Neuronal stem cell (in vitro differentiated cells): ENCODE results near the gene STOX2.

Experiments
- DNase-seq: peaks from one replicate; pipeline ENCODE4 v3.0.0-alpha.2; 2013; ENCODE audit warnings: low spot score
- H2AFZ ChIP-seq: one replicate; pipeline ENCODE4 v1.6.1; 2013; ENCODE audit warnings: mild to moderate bottlenecking, low read length, inconsistent platforms
- H2AK5ac ChIP-seq: 2 replicates; pipeline ENCODE4 v1.6.1; 2013; ENCODE audit warnings: low read depth, mild to moderate bottlenecking, inconsistent platforms, low read length, moderate library complexity, mixed read lengths
- H2BK120ac ChIP-seq: 2 replicates; pipeline ENCODE4 v1.6.1; 2013; ENCODE audit warnings: low read depth, mild to moderate bottlenecking, inconsistent platforms, low read length, moderate library complexity, mixed read lengths
- H2BK12ac ChIP-seq: one replicate; pipeline ENCODE4 v1.6.1; 2013; ENCODE audit warnings: low read length, inconsistent platforms
- H2BK15ac ChIP-seq: 2 replicates; pipeline ENCODE4 v1.6.1; 2013; ENCODE audit warnings: mild to moderate bottlenecking, low read length, inconsistent platforms, mixed read lengths
- H2BK5ac ChIP-seq: one replicate; pipeline ENCODE4 v1.6.1; 2013; ENCODE audit warnings: inconsistent platforms, mild to moderate bottlenecking, low read length, moderate library complexity
- H3K14ac ChIP-seq: one replicate; pipeline ENCODE4 v1.6.1; 2013; ENCODE audit warnings: low read length, inconsistent platforms
- H3K18ac ChIP-seq: 2 replicates; pipeline ENCODE4 v1.6.1; 2013; ENCODE audit warnings: low read length, inconsistent platforms
- H3K23ac ChIP-seq: 2 replicates; pipeline ENCODE4 v1.6.1; 2013; ENCODE audit warnings: low read depth, mild to moderate bottlenecking, mixed read lengths, low read length, inconsistent platforms; ENCODE audit not compliant: poor library complexity
- H3K27ac ChIP-seq: replicated peaks from 3 replicates; pipeline ENCODE4 v1.5.1; 2013; ENCODE audit warnings: low read length, inconsistent platforms
- H3K27me3 ChIP-seq, 3 experiments: 2 replicates each; pipeline ENCODE4 v1.6.1; 2013; ENCODE audit warnings: low read length in 3 of 3, mild to moderate bottlenecking in 2 of 3, inconsistent platforms in 1 of 3, low read depth in 1 of 3, mixed read lengths in 1 of 3, moderate library complexity in 1 of 3; ENCODE audit not compliant: control insufficient read depth in 3 of 3, insufficient read depth in 3 of 3
- H3K36me3 ChIP-seq, 2 donors: replicated peaks in 1 of 2; 2 replicates each; pipeline ENCODE4 v1.6.1; 2013; ENCODE audit warnings: low read length in 2 of 2; ENCODE audit not compliant: control insufficient read depth in 2 of 2, insufficient read depth in 2 of 2
- H3K4ac ChIP-seq: 2 replicates; pipeline ENCODE4 v1.6.1; 2013; ENCODE audit warnings: inconsistent platforms, mild to moderate bottlenecking, low read length, moderate library complexity
- H3K4me1 ChIP-seq, 2 donors: 1 replicate in 1 of 2; 2 replicates in 1 of 2; pipeline ENCODE4 v1.6.1; 2013; ENCODE audit warnings: low read length in 2 of 2, low read depth in 1 of 2; ENCODE audit not compliant: control insufficient read depth in 2 of 2, insufficient read depth in 1 of 2
- H3K4me2 ChIP-seq: one replicate; pipeline ENCODE4 v1.6.1; 2013; ENCODE audit warnings: mild to moderate bottlenecking, low read length, inconsistent platforms; ENCODE audit not compliant: insufficient read depth, poor library complexity, severe bottlenecking
- H3K4me3 ChIP-seq, 2 donors: 2 replicates each; pipeline ENCODE4 v1.5.1; 2013; ENCODE audit warnings: low read length in 2 of 2, mild to moderate bottlenecking in 2 of 2, inconsistent platforms in 1 of 2, moderate library complexity in 1 of 2
- H3K79me1 ChIP-seq: one replicate; pipeline ENCODE4 v1.6.1; 2013; ENCODE audit warnings: low read depth, mild to moderate bottlenecking, inconsistent platforms, low read length, moderate library complexity
- H3K9ac ChIP-seq: one replicate; pipeline ENCODE4 v1.6.1; 2013; ENCODE audit warnings: mild to moderate bottlenecking, low read depth, low read length, inconsistent platforms; ENCODE audit not compliant: poor library complexity
- H3K9me3 ChIP-seq, 2 donors: replicated peaks in 1 of 2; 2 replicates each; pipeline versions ENCODE3 to v1.6.1; 2013; ENCODE audit warnings: low read length in 2 of 2, mild to moderate bottlenecking in 2 of 2, inconsistent platforms in 1 of 2, low read depth in 1 of 2, mixed read lengths in 1 of 2, moderate library complexity in 1 of 2; ENCODE audit not compliant: control insufficient read depth in 2 of 2, insufficient read depth in 1 of 2
- H4K8ac ChIP-seq: one replicate; pipeline ENCODE4 v1.6.1; 2013; ENCODE audit warnings: low read depth, mild to moderate bottlenecking, inconsistent platforms, low read length, moderate library complexity
- H4K91ac ChIP-seq: one replicate; pipeline ENCODE4 v1.6.1; 2013; ENCODE audit warnings: low read length, low read depth, mild to moderate bottlenecking, inconsistent platforms; ENCODE audit not compliant: poor library complexity
- WGBS, 2 donors: extraction: QIAGEN DNeasy Blood & Tissue Kit; methylation state at CpG; one replicate each; pipeline ENCODE4 v1.1.7; 2013; ENCODE audit warnings: missing lambda C conversion rate in 2 of 2, mixed read lengths in 1 of 2; ENCODE audit not compliant: insufficient read length in 2 of 2, insufficient replicate concordance in 1 of 2; ENCODE audit errors: extremely low coverage in 2 of 2; 5-methylcytosine and 5-hydroxymethylcytosine counted together

STOX2 gene

DNA sequence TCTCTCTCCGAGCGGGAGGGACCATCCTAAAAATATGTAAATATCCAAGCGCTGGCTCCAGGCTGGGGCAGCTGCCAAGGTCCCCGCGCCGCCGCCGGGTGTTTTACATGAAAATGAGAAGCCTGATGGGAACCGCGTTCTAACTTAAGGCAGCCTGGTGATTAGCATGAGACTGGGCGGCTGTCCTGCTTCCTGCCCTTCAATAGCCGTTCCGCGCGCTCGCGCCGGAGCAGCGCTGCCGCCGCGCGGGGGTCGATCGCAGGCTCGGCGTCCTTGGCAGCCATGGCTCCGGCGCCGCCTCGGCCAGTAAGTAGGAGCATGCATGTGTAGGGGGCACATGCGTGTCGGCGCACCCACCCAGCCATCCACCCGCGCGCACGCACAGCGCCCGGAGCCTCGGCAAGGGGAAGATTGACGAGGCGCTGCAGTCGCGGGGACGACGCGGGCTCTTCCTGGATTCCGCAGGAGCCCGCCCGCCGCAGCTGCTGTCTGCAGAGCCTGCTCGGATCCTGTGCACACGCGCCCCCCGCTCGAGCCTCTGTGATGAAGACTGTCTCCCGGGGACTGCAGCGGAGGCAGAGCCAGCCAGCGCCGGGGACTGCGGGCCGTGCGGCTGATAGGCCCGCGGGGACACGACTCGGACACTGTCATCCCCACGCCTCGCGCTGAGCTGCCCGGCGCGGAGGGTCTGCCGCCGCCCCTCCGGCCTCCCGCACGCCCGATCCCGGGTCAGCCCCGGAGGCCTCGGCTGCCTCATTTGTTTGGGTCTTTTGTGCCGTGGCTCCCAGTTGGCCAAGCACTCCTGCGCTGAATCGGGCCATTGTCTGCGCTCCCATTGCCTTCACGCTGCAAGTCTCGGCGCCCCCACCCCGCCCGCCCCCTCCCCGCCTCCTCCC lies 734 bp downstream of the STOX2 start:
- DNase-seq, result peak; percentile 67
- Histone ChIP-seq H3K79me1 (no peaks in the 10 kb centered on the region), H2AFZ (peak overlapping the region; percentile 94)

DNA sequence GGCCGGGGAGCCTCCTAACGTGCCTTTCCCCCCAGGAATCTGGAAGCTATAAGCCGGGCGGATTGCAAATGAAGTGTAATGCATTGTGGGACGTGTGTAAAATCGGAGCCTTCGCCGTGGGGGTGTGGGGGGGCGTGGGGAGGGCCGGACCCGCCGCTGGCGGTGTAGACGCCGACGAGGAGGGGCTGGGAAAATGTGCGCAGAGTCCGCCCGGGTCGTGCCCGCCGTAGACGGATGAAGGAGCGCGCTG lies 1.3 kb downstream of the STOX2 start:
- Histone ChIP-seq H2AK5ac (peak overlapping the region; percentile 86), H3K4me1 (peaks cover 2 to 29% of the 10 kb centered on the region in 2 donors), H3K23ac (peak overlapping the region; percentile 25), H3K27ac (no peak overlapping the region), H2BK5ac (peak overlapping the region; percentile 87), H3K18ac (peak overlapping the region; percentile 95), H2AFZ (peak overlapping the region; percentile 94), H3K14ac (no peak overlapping the region), H3K4me3 (peak overlapping the region; percentile 76 to 93), H2BK15ac (peak overlapping the region; percentile 95), H2BK120ac (no peak overlapping the region), H4K91ac (no peak overlapping the region), H3K36me3 (peaks cover 0 to 10% of the 10 kb centered on the region in 2 donors), H3K4ac (no peak overlapping the region), H3K9me3 (peaks cover 2 to 12% of the 10 kb centered on the region in 2 donors), H4K8ac (no peak overlapping the region), H2BK12ac (no peak overlapping the region), H3K4me2 (peak overlapping the region; percentile 92), H3K79me1 (no peaks in the 10 kb centered on the region), H3K9ac (peak overlapping the region; percentile 91), H3K27me3 (no peaks in the 10 kb centered on the region)
- no peak for DNase-seq
- WGBS, 2 donors, result no CpG with 5 or more reads among the region's 25 CpGs

More for the DNA sequence above, 734 bp downstream of the STOX2 start:
- peak overlapping the region; percentile 92 for H3K4me2 ChIP-seq
- H2BK5ac ChIP-seq, result peak overlapping the region; percentile 87
- peak overlapping the region; percentile 49 for H2BK15ac ChIP-seq
- H3K27me3 ChIP-seq, result no peaks in the 10 kb centered on the region
- WGBS, 2 donors, result no CpG with 5 or more reads among the region's 93 CpGs
- H3K9me3 ChIP-seq, result peaks cover 2 to 12% of the 10 kb centered on the region in 2 donors
- H3K18ac ChIP-seq, result peak overlapping the region; percentile 96
- peaks cover 2 to 26% of the 10 kb centered on the region in 2 donors for H3K4me1 ChIP-seq
- H3K4ac ChIP-seq, result no peak overlapping the region
- H2AK5ac ChIP-seq, result peak overlapping the region; percentile 38
- peak overlapping the region; percentile 97 for H3K9ac ChIP-seq
- peak overlapping the region; percentile 77 for H3K14ac ChIP-seq
- H4K91ac ChIP-seq, result no peak overlapping the region
- H4K8ac ChIP-seq, result no peak overlapping the region
- peak overlapping the region; percentile 82 for H2BK12ac ChIP-seq
- peak overlapping the region; percentile 75 for H3K27ac ChIP-seq
- peak overlapping the region; percentile 76 to 93 for H3K4me3 ChIP-seq
- H3K23ac ChIP-seq, result peak overlapping the region; percentile 66
- peaks cover 0 to 10% of the 10 kb centered on the region in 2 donors for H3K36me3 ChIP-seq
- peak overlapping the region; percentile 49 for H2BK120ac ChIP-seq

DNA sequence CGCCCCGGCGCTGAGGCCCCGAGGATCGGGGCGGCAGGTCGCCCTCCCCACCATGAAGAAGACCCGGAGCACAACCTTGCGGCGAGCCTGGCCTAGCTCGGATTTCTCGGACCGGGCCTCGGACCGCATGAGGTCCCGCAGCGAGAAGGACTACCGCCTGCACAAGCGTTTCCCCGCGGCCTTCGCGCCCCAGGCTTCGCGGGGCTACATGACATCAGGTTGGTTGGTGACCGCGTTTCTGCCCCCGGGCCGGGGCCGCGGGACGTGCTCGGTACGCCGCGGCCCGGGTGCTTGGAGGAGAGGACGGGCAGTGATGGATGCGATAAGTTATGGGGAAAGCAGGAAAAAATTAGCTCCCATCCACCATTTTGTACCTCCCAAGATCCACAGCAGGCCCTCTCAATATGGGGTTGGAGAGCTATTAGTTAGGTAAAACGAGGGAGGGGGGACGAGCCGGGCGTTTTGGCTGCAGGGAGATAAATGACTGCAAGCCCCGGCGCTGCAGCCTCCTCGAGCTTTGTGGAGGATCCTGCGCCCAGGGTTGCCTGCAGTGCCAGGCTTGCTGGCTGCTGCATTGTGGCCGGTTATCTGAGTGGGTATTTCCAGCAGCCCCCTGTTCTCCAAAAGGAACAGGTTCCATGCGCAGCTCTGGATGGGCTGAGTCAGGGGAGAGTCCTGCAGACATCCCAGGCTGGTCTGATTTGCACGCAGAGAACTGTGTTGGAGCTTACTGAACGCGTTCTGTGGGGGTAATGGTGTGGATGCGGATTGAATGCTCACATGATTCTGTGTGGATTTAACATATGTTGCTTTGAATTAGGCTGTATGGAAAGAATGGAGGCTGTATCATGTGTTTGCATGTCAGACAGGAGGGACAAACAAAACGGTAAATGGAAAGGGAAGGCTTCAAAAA lies 1.9 kb downstream of the STOX2 start:
- no peaks in the 10 kb centered on the region for H3K27me3 ChIP-seq
- no peak overlapping the region for H4K8ac ChIP-seq
- no peaks in the 10 kb centered on the region for H3K79me1 ChIP-seq
- peak overlapping the region; percentile 24 for H2BK120ac ChIP-seq
- no peak overlapping the region for H3K27ac ChIP-seq
- peak overlapping the region; percentile 95 for H2BK15ac ChIP-seq
- peaks cover 0 to 14% of the 10 kb centered on the region in 2 donors for H3K36me3 ChIP-seq
- H3K4ac ChIP-seq, result no peak overlapping the region
- H3K9ac ChIP-seq, result peak overlapping the region; percentile 91
- no peak overlapping the region for H4K91ac ChIP-seq
- peak overlapping the region; percentile 4 for H2BK12ac ChIP-seq
- no peak overlapping the region for H3K14ac ChIP-seq
- peak overlapping the region; percentile 95 for H3K18ac ChIP-seq
- peak overlapping the region; percentile 86 for H2AK5ac ChIP-seq
- no CpG with 5 or more reads among the region's 54 CpGs for WGBS, 2 donors
- H3K23ac ChIP-seq, result peak overlapping the region; percentile 25
- peak overlapping the region; percentile 76 to 93 for H3K4me3 ChIP-seq
- DNase-seq, result peak; percentile 48
- peaks cover 2 to 29% of the 10 kb centered on the region in 2 donors for H3K4me1 ChIP-seq
- H2BK5ac ChIP-seq, result peak overlapping the region; percentile 87
- peaks cover 2 to 12% of the 10 kb centered on the region in 2 donors for H3K9me3 ChIP-seq
- peak overlapping the region; percentile 92 for H3K4me2 ChIP-seq
- peak overlapping the region; percentile 94 for H2AFZ ChIP-seq
